DOHH2 (cell line): ENCODE data around the gene KIFC1.

ENCODE experiments used
- H3F3A ChIP-seq: fragments of 200-600 bp; sonication (generic), shearing (Covaris generic); 2 replicates; pipeline ENCODE4 v1.6.0; 2016; ENCODE audit warnings: antibody characterized with exemption, mild to moderate bottlenecking; ENCODE audit not compliant: control insufficient read depth, insufficient read depth
- H3K27ac ChIP-seq: fragments of 200-600 bp; sonication (generic); 2 replicates; pipeline ENCODE4 v1.5.1; 2014; ENCODE audit warnings: low read depth, mild to moderate bottlenecking, low read length, moderate library complexity
- H3K27me3 ChIP-seq: fragments of 200-600 bp; sonication (generic); 2 replicates; pipeline ENCODE4 v1.6.1; 2014; ENCODE audit warnings: mild to moderate bottlenecking, low read length, mixed read lengths; ENCODE audit not compliant: control insufficient read depth
- H3K36me3 ChIP-seq: fragments of 200-600 bp; sonication (generic); 2 replicates; pipeline ENCODE4 v1.6.1; 2014; ENCODE audit warnings: mild to moderate bottlenecking, low read length, moderate library complexity, mixed read lengths; ENCODE audit not compliant: control insufficient read depth
- H3K4me1 ChIP-seq: fragments of 200-600 bp; sonication (generic); 2 replicates; pipeline ENCODE4 v1.6.1; 2014; ENCODE audit warnings: mild to moderate bottlenecking, low read length, mixed read lengths; ENCODE audit not compliant: control insufficient read depth
- H3K4me2 ChIP-seq: fragments of 200-600 bp; sonication (generic); 2 replicates; pipeline ENCODE4 v1.6.0; 2014; ENCODE audit warnings: mild to moderate bottlenecking, low read length, moderate library complexity
- H3K4me3 ChIP-seq: fragments of 200-600 bp; sonication (generic); 2 replicates; pipeline ENCODE4 v1.5.1; 2014; ENCODE audit warnings: mild to moderate bottlenecking, low read length, mixed read lengths
- H3K79me2 ChIP-seq: fragments of 200-600 bp; sonication (generic); 2 replicates; pipeline ENCODE4 v1.6.1; 2014; ENCODE audit warnings: mild to moderate bottlenecking, low read length, mixed read lengths; ENCODE audit not compliant: control insufficient read depth
- H3K9me2 ChIP-seq: fragments of 200-600 bp; sonication (generic); replicated peaks from 2 replicates; pipeline ENCODE4 v1.6.1; 2014; ENCODE audit warnings: mild to moderate bottlenecking, low read length, mixed read lengths; ENCODE audit not compliant: control insufficient read depth
- H3K9me3 ChIP-seq: fragments of 200-600 bp; sonication (generic); 2 replicates; pipeline ENCODE4 v1.6.1; 2014; ENCODE audit warnings: antibody characterized with exemption, low read length, mixed read lengths; ENCODE audit not compliant: control insufficient read depth, insufficient read depth
- H4K20me1 ChIP-seq: fragments of 200-600 bp; sonication (generic); 2 replicates; pipeline ENCODE4 v1.6.0; 2014; ENCODE audit warnings: low read depth, mild to moderate bottlenecking, antibody characterized with exemption, low read length, moderate library complexity; ENCODE audit not compliant: control insufficient read depth, insufficient read depth
- CTCF ChIP-seq: fragments of 200-600 bp; sonication (generic); IDR thresholded peaks from one replicate; pipeline ENCODE4 v1.5.1; 2014; ENCODE audit warnings: antibody characterized with exemption, mild to moderate bottlenecking, low read depth, low read length; ENCODE audit not compliant: poor library complexity, severe bottlenecking
- EZH2phosphoT487 ChIP-seq: fragments of 200-600 bp; sonication (generic); IDR thresholded peaks from 2 replicates; pipeline ENCODE4 v1.6.1; 2017; ENCODE audit warnings: borderline replicate concordance, mild to moderate bottlenecking, antibody characterized with exemption, low read length, moderate library complexity, mixed read lengths

The KIFC1 gene

GRCh38 chr6:33427585-33428223 lies 36.1 kb downstream of the KIFC1 start:
- peak overlapping the region; percentile 91 for H3K27ac ChIP-seq
- no peaks in the 10 kb centered on the region for H3K9me2 ChIP-seq
- 0 out of 2 replicates have a peak, but pooled peaks cover 2% of the 10 kb centered on the region for H3K27me3 ChIP-seq
- TF ChIP-seq EZH2phosphoT487: no peak
- TF ChIP-seq CTCF: no peak
- no peaks in the 10 kb centered on the region for H3K9me3 ChIP-seq
- H4K20me1 ChIP-seq: no peaks in the 10 kb centered on the region
- peaks cover 64% of the 10 kb centered on the region for H3K4me1 ChIP-seq
- H3K79me2 ChIP-seq: peaks cover 57% of the 10 kb centered on the region
- peaks cover 2% of the 10 kb centered on the region; the same call in 1 of the 2 replicates for H3K36me3 ChIP-seq
- peak overlapping the region; percentile 97 for H3K4me2 ChIP-seq
- peak overlapping the region; percentile 81 for H3K4me3 ChIP-seq
- H3F3A ChIP-seq: peaks cover 33% of the 10 kb centered on the region

- H4K20me1 ChIP-seq: no peaks in the 10 kb centered on the region
These were observed 36.8 kb downstream of the KIFC1 start for GRCh38 chr6:33428224-33428965.

DNA sequence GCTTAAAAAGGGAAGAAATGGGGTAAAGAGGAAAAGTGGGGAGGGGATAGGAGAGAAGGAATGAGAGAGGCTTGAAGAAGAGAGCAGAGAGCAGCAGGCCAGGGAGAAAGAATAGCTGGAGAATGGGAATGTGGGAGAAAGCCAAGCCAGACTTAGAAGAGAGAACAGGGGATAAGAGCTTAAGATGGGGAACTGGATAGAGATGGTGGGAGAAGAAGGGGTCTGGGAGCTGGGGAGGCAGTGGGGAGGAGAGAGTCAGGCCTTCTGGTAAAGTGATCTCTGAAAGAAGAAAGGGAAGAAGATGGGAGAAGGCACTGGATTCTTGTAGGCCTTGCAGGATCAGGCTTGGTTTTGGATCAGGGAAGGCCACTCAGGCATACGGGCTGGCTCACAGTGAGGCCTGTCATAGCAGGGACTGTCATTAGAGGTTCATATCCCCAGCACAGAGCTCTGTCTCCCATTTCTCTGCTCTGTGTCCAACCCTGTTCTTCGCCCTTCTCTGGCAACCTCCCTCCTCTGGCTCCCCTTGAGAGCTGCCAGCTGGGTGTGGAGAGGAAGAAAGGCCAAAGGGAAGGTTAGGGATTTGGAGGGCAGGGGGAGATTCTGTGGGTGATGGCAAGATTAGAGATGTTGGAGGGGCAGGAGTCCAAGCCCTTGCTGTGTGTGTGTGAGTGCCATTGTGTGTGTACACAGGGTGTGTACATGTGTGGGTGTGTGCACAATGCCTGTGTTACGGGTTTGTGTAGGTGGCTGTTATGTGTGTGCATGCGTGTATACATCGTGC lies 37.5 kb downstream of the KIFC1 start:
- peak overlapping the region; percentile 81 for H3K4me3 ChIP-seq
- no peaks in the 10 kb centered on the region for H3K27me3 ChIP-seq
- no peaks in the 10 kb centered on the region for H3K9me3 ChIP-seq
- H3F3A ChIP-seq: peaks cover 33% of the 10 kb centered on the region
- TF ChIP-seq CTCF (no peak), EZH2phosphoT487 (no peak)
- peak overlapping the region; percentile 97 for H3K4me2 ChIP-seq
- no peaks in the 10 kb centered on the region for H3K9me2 ChIP-seq
- H3K27ac ChIP-seq: peak overlapping the region; percentile 72
- H4K20me1 ChIP-seq: no peaks in the 10 kb centered on the region
- H3K4me1 ChIP-seq: peaks cover 67% of the 10 kb centered on the region
- peaks cover 3% of the 10 kb centered on the region; the same call in 1 of the 2 replicates for H3K36me3 ChIP-seq
- peaks cover 61% of the 10 kb centered on the region for H3K79me2 ChIP-seq

More at GRCh38 chr6:33428224-33428965, 36.8 kb downstream of the KIFC1 start:
- Histone ChIP-seq H3K79me2 (peaks cover 61% of the 10 kb centered on the region), H3K9me3 (no peaks in the 10 kb centered on the region), H3K36me3 (peaks cover 3% of the 10 kb centered on the region; the same call in 1 of the 2 replicates), H3K4me1 (peaks cover 68% of the 10 kb centered on the region), H3K27ac (peak overlapping the region; percentile 72), H3K4me2 (peak overlapping the region; percentile 97), H3K27me3 (0 out of 2 replicates have a peak, but pooled peaks cover under 1% of the 10 kb centered on the region), H3K4me3 (peak overlapping the region; percentile 81), H3K9me2 (no peaks in the 10 kb centered on the region), H3F3A (peaks cover 33% of the 10 kb centered on the region)
- TF ChIP-seq CTCF (peak; percentile 73), EZH2phosphoT487 (no peak)
